Right atrium auricular region (tissue), 2 donors: ENCODE measurements around the gene HMGXB3. TPM values are rescaled to one million over a fixed set of nuclear protein-coding genes. Genes with fewer than 3 reads are reported as not detected.

ENCODE experiments used
- DNase-seq: peaks from one replicate; pipeline ENCODE4 v3.0.0-alpha.2; 2019; ENCODE audit warnings: low spot score
- H3K27ac ChIP-seq, 2 donors: fragments of 200-600 bp; sonication (generic); 1 replicate in 1 of 2; 2 replicates in 1 of 2; pipeline ENCODE4 v1.5.1; 2016 to 2019
- H3K27me3 ChIP-seq, 2 donors: fragments of 200-600 bp; sonication (generic); one replicate each; pipeline versions ENCODE4 v1.5.1 to v1.6.0; 2017 to 2019
- H3K36me3 ChIP-seq: fragments of 200-600 bp; sonication (generic); one replicate; pipeline ENCODE4 v1.5.1; 2016
- H3K4me1 ChIP-seq, 2 donors: fragments of 200-600 bp; sonication (generic); one replicate each; pipeline versions ENCODE4 v1.5.1 to v1.6.0; 2017 to 2019
- H3K4me3 ChIP-seq, 2 donors: fragments of 200-600 bp; sonication (generic); 1 replicate in 1 of 2; 2 replicates in 1 of 2; pipeline ENCODE4 v1.5.1; 2017 to 2019; ENCODE audit warnings: mild to moderate bottlenecking in 1 of 2, moderate library complexity in 1 of 2
- H3K9me3 ChIP-seq, 2 donors: fragments of 200-600 bp; sonication (generic); one replicate each; pipeline ENCODE4 v1.5.1; 2019
- total RNA-seq, 2 donors: library from RNA; depleted of rRNA; stranded (reverse); fragments of >200 nt; gene quantifications; one replicate each; pipeline ENCODE4 v1.1.0, GENCODE V29; 2016
- TF ChIP-seq, protein P1 (sequence below), 2 donors: fragments of 200-600 bp; sonication (generic); IDR thresholded peaks; one replicate each; pipeline ENCODE4 v1.5.1; 2019; ENCODE audit warnings: antibody characterized with exemption in 2 of 2

HMGXB3 gene
- total RNA-seq, 2 donors from 2014 or later, result 18.4 to 21.1 TPM

DNA sequence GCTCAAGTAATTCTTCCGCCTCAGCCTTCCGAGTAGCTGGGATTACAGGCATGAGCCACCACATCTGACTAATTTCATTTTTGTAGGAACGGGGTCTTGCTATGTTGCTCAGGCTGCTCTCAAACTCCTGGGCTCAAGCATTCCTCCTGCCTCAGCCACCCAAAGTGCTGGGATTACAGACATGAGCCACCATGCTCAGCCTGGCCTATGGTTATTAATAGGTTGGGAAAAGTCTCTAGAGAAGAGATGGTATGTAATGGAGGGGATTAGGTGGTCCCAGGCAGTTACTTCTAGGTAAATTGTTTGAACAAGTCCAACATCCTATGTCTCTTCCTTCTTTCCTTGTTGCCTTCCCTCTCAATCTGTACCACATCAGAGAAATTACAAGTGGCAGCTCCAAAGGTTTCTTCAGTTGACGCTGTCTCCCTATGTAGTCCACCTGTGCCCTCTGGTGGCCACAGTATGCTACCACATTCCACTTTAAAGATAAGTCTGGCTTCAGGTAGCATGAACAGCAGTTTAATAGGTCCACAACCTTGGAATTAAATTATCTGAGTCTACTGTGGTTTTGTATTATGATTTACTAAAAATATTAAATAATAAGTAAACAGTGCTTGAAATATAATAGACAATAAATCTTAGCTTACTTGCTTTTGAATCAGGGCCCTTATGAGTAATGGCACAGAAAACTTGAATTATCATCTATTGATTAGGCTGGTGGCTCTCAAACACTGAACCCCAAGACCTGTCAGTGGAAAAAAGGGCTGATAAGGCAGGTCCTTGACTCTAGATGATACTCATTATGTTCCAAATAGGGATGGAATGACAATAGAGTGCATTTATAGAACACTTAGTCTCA, 9.8 kb upstream of the HMGXB3 start:
- H3K36me3 ChIP-seq, result peaks cover 8% of the 10 kb centered on the region
- no peak overlapping the region for H3K27ac ChIP-seq
- peak; percentile 75 for DNase-seq
- no peaks in the 10 kb centered on the region for H3K27me3 ChIP-seq
- H3K9me3 ChIP-seq, result no peaks in the 10 kb centered on the region
- peaks cover 0 to 4% of the 10 kb centered on the region in 2 donors for H3K4me1 ChIP-seq
- TF ChIP-seq, protein P1, sequence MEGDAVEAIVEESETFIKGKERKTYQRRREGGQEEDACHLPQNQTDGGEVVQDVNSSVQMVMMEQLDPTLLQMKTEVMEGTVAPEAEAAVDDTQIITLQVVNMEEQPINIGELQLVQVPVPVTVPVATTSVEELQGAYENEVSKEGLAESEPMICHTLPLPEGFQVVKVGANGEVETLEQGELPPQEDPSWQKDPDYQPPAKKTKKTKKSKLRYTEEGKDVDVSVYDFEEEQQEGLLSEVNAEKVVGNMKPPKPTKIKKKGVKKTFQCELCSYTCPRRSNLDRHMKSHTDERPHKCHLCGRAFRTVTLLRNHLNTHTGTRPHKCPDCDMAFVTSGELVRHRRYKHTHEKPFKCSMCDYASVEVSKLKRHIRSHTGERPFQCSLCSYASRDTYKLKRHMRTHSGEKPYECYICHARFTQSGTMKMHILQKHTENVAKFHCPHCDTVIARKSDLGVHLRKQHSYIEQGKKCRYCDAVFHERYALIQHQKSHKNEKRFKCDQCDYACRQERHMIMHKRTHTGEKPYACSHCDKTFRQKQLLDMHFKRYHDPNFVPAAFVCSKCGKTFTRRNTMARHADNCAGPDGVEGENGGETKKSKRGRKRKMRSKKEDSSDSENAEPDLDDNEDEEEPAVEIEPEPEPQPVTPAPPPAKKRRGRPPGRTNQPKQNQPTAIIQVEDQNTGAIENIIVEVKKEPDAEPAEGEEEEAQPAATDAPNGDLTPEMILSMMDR (IDR thresholded peaks at IDR 0.05), result peak; percentile 77 to 93
- H3K4me3 ChIP-seq, result no peak overlapping the region

DNA sequence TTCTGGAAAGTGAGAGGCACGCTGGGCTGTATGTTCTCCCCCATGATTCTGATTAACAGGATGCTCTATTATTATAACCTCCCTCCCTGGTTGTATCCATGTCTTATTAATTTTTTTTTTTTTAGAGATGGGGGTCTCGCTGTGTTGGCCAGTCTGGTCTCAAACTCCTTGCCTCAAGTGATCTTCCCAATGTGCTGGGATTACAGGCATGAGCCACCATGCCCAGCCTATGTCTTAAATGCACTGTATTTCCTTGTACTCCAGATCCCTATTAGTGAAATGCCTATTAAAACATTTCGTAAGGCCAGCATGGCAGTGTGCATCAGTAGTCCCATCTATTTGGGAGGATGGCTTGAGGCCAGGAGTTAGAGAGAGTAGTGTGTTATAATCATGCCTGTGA, 7.1 kb upstream of the HMGXB3 start:
- no peak overlapping the region for H3K4me3 ChIP-seq
- no peaks in the 10 kb centered on the region for H3K27me3 ChIP-seq
- TF ChIP-seq, protein P1 (IDR thresholded peaks at IDR 0.05), result no peak
- DNase-seq, result no peak
- H3K36me3 ChIP-seq, result peaks cover 13% of the 10 kb centered on the region
- no peaks in the 10 kb centered on the region for H3K9me3 ChIP-seq
- H3K4me1 ChIP-seq, result peaks cover 0 to 4% of the 10 kb centered on the region in 2 donors
- no peak overlapping the region for H3K27ac ChIP-seq

DNA sequence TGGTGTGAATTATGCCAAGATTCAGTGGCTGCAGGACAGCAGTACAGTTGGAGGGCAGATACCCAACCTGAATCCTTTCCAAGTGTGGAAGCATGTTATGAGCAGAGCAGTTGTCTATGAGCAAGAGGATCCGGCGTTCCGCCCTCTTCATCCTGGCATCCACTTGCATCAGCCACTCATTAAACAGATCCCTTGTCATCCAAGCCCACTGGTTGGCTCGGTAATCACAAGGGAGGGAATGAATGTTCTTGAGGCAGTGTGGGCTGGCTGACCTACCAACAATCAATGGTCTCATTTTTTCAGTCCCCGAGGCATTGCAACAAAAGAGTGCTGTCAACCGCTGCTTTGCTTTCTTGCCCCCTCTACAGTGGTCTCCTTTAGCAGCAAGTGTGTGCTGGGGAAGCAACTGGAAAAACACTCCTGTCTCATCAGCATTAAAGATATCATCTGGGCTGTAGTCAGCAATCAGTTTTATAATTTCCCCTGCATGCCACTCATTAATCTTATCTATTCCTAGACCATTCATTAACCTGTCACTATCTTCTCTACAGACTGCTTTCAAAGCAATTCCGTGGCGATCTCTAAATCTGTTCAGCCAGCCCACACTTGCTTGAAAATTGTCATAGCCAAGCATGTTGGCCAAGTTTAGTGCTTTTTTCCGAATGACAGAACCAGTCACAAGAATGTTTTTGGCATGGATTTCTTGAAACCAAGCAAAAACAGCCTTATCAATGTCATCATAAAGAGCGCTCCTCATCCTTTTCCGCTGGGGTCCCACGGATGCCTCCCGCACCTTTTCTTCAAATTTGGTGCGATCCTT, 4.9 kb upstream of the HMGXB3 start:
- no peak overlapping the region for H3K27ac ChIP-seq
- no peaks in the 10 kb centered on the region for H3K27me3 ChIP-seq
- no peak for DNase-seq
- TF ChIP-seq, protein P1 (IDR thresholded peaks at IDR 0.05), result no peak
- H3K4me1 ChIP-seq, result peaks cover 0 to 16% of the 10 kb centered on the region in 2 donors
- no peak overlapping the region for H3K4me3 ChIP-seq
- H3K36me3 ChIP-seq, result peaks cover 13% of the 10 kb centered on the region
- no peaks in the 10 kb centered on the region for H3K9me3 ChIP-seq

DNA sequence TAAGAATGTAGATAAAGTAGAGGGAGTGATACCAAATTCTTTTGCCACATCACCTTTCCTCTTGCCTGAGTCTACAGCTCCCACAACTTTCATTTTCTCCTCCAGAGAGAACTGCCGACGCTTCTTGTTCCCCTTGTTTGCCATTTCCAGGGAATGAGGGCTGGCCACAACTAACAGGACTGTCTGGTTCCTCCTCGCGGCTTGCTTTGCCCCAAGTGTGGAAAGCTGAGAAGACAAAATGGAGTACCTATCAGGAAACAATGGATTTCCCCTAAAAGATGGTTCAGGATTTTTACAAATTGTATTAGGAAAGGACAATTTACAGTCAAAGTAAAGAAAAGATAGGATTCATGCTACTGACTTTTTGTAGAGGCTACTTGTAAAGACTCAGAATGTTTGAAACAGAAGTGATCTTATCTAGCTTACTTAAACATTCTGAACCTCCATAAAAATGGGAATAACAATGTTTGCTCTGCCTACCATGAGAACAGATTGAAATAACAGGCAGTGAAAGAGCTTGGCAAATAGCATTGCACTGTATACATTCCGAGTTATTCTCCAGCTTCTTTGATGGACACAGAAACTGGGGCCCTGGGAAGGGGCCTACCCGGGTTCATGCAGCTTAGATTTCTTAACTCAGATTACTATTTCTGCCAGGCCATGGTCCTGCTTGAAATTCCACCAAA, 4.2 kb upstream of the HMGXB3 start:
- Histone ChIP-seq H3K36me3 (peaks cover 13% of the 10 kb centered on the region), H3K27me3 (no peaks in the 10 kb centered on the region), H3K4me3 (no peak overlapping the region), H3K9me3 (no peaks in the 10 kb centered on the region), H3K4me1 (peaks cover 0 to 17% of the 10 kb centered on the region in 2 donors), H3K27ac (no peak overlapping the region)
- DNase-seq, result no peak
- TF ChIP-seq, protein P1 (IDR thresholded peaks at IDR 0.05), result no peak

DNA sequence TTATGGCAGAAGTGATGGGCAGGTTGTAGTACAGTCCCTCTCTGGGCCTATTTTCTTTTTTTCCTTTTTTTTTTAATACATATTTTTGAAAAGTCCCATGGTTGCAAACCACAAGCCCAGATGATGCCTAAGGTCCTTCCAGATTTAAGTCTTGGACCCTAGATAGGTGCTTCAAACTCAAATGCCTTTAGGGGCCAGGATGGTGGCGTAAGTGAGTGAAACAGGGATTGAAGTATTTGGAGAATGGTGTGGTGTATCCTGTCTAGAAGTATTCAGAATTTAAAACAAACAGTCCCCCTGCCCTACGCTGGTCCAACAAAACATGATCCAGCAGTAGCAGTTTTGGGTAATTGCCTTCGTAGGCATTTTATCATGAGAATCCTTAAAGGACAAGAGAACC, 2.3 kb upstream of the HMGXB3 start:
- no peak overlapping the region for H3K27ac ChIP-seq
- H3K36me3 ChIP-seq, result peaks cover 13% of the 10 kb centered on the region
- DNase-seq, result no peak
- H3K4me3 ChIP-seq, result no peak overlapping the region
- H3K9me3 ChIP-seq, result no peaks in the 10 kb centered on the region
- H3K4me1 ChIP-seq, result peaks cover 0 to 32% of the 10 kb centered on the region in 2 donors
- no peaks in the 10 kb centered on the region for H3K27me3 ChIP-seq
- TF ChIP-seq, protein P1 (IDR thresholded peaks at IDR 0.05), result no peak
